K562 (cell line): ENCODE measurements around the gene FOXS1. TPM values are rescaled to one million over a fixed set of nuclear protein-coding genes. Genes with fewer than 3 reads are reported as not detected.

Experiments used
- ATAC-seq: fragments of 200-7000 bp; cut with Tn5 transposase; 3 replicates; pipeline ENCODE4 v1.9.1; 2020; ENCODE audit warnings: moderate library complexity
- BruUV-seq: library from RNA; stranded (reverse); fragments of 400-500 nt; replicated peaks from 2 replicates; lab custom pipeline; 2021; lab: Mats Ljungman, UMichigan
- CTCF ChIA-PET: fragments of 300-600 bp; formaldehyde crosslinking; extraction: SDS; loops from one replicate; lab custom pipeline; 2021; ENCODE audit warnings: low intra/inter-chr PET ratio; lab: Yijun Ruan, JAX
- POLR2A ChIA-PET: fragments of 300-600, 350-650 bp; sonication (Branson Sonifier 250); formaldehyde crosslinking; extraction: SDS; loops from one replicate; lab custom pipeline; 2021; ENCODE audit warnings: antibody characterized with exemption, inconsistent platforms; lab: Yijun Ruan, JAX
- DNase-seq, 4 experiments: peaks; one replicate each; pipeline versions ENCODE4 v3.0.0 to v3.0.0-alpha.2; 2011 to 2018; ENCODE audit warnings: low spot score in 3 of 4, mixed read lengths in 3 of 4; ENCODE audit errors: extremely low read depth in 1 of 4
- FAIRE-seq: peaks from 2 replicates; lab custom pipeline; 2011; peaks lifted over from hg19 to GRCh38; lab: Jason Lieb, UNC
- H2AFZ ChIP-seq: 2 replicates; pipeline ENCODE4 v1.6.0; 2011; ENCODE audit warnings: low read depth, low read length, control low read depth, inconsistent platforms
- H3K27ac ChIP-seq: fragments of 200-600 bp; 3 replicates; pipeline ENCODE4 v1.8.0; 2011; ENCODE audit warnings: low read depth, mild to moderate bottlenecking, control low read depth, inconsistent platforms, low read length, moderate library complexity, mixed read lengths; ENCODE audit errors: extremely low read depth
- H3K27me3 ChIP-seq, 2 experiments: fragments of 300-600 bp in 1 of 2; 2 replicates in 1 of 2; 3 replicates in 1 of 2; pipeline versions ENCODE4 v1.6.0 to v1.8.0; 2011; ENCODE audit warnings: inconsistent platforms in 2 of 2, low read length in 2 of 2, mild to moderate bottlenecking in 1 of 2, mixed read lengths in 1 of 2, moderate library complexity in 1 of 2; ENCODE audit not compliant: control insufficient read depth in 2 of 2, insufficient read depth in 2 of 2
- H3K36me3 ChIP-seq: fragments of 300-600 bp; 3 replicates; pipeline ENCODE4 v1.8.0; 2011; ENCODE audit warnings: mild to moderate bottlenecking, low read length, inconsistent platforms; ENCODE audit not compliant: control insufficient read depth, insufficient read depth
- H3K4me1 ChIP-seq, 2 experiments: fragments of 200-600 bp in 1 of 2; replicated peaks in 1 of 2; 2 replicates in 1 of 2; 3 replicates in 1 of 2; pipeline versions ENCODE4 v1.5.1 to v1.8.0; 2011; ENCODE audit warnings: inconsistent platforms in 2 of 2, low read length in 2 of 2, mild to moderate bottlenecking in 1 of 2, mixed read lengths in 1 of 2, moderate library complexity in 1 of 2; ENCODE audit not compliant: control insufficient read depth in 2 of 2, insufficient read depth in 2 of 2
- H3K4me2 ChIP-seq: 2 replicates; pipeline ENCODE4 v1.6.1; 2011; ENCODE audit warnings: low read length, control low read depth, inconsistent platforms, mixed read lengths; ENCODE audit not compliant: insufficient read depth
- H3K4me3 ChIP-seq: fragments of 200-600 bp; sonication (generic), shearing (Covaris generic); 2 replicates; pipeline ENCODE4 v1.5.1; 2016; ENCODE audit warnings: control low read depth, inconsistent platforms
- H3K79me2 ChIP-seq: fragments of 200-600 bp; 3 replicates; pipeline ENCODE4 v1.8.0; 2011; ENCODE audit warnings: low read length, inconsistent platforms; ENCODE audit not compliant: control insufficient read depth, insufficient read depth
- H3K9ac ChIP-seq, 2 experiments: 2 replicates each; pipeline versions ENCODE4 v1.6.0 to v1.6.1; 2011; ENCODE audit warnings: low read depth in 2 of 2, low read length in 2 of 2, control low read depth in 1 of 2, inconsistent platforms in 1 of 2, mild to moderate bottlenecking in 1 of 2, mixed read lengths in 1 of 2; ENCODE audit not compliant: insufficient read depth in 1 of 2
- H3K9me1 ChIP-seq: one replicate; pipeline ENCODE4 v1.6.0; 2011; ENCODE audit warnings: inconsistent platforms, mild to moderate bottlenecking, low read length, moderate library complexity; ENCODE audit not compliant: control insufficient read depth, insufficient read depth
- H3K9me3 ChIP-seq: replicated peaks from 2 replicates; pipeline ENCODE4 v1.5.1; 2011; ENCODE audit warnings: low read depth, low read length, inconsistent platforms; ENCODE audit not compliant: control insufficient read depth, insufficient read depth
- H4K20me1 ChIP-seq: replicated peaks from 2 replicates; pipeline ENCODE4 v1.6.1; 2011; ENCODE audit warnings: low read length, inconsistent platforms, mixed read lengths; ENCODE audit not compliant: control insufficient read depth, insufficient read depth
- ELF1 ChIP-seq: fragments of 200-800 bp; sonication (Bioruptor generic); IDR thresholded peaks from 2 replicates; pipeline ENCODE4 v1.6.1; 2016; ENCODE audit warnings: missing genetic modification characterization, missing compliant biosample characterization
- MAX ChIP-seq: sonication (generic); formaldehyde crosslinking; IDR thresholded peaks from 2 replicates; pipeline ENCODE4 v1.9.0; 2022; ENCODE audit warnings: mild to moderate bottlenecking, missing genetic modification reagents
- TBP ChIP-seq: optimal IDR thresholded peaks from 2 replicates; pipeline ENCODE3; 2011; ENCODE audit warnings: low read depth, low read length, improper control_type of control experiment
- ZNF217 ChIP-seq: sonication (generic); formaldehyde crosslinking; IDR thresholded peaks from 2 replicates; pipeline ENCODE4 v1.8.0; 2022; ENCODE audit warnings: mild to moderate bottlenecking, missing genetic modification reagents
- ZNF263 ChIP-seq: sonication (generic); formaldehyde crosslinking; IDR thresholded peaks from 2 replicates; pipeline ENCODE4 v1.8.0; 2022; ENCODE audit warnings: mild to moderate bottlenecking, missing genetic modification reagents, borderline replicate concordance
- ZNF589 ChIP-seq: fragments of 200-800 bp; sonication (Bioruptor generic); IDR thresholded peaks from 2 replicates; pipeline ENCODE4 v1.6.1; 2016; ENCODE audit warnings: low read depth, missing genetic modification characterization, missing compliant biosample characterization
- WGBS: fragments of 100-300 bp; shearing (Covaris generic); methylation state at CpG from one replicate; pipeline ENCODE4 v1.1.6; 2016; ENCODE audit warnings: low coverage, mixed read lengths; ENCODE audit not compliant: insufficient coverage; ENCODE audit errors: missing lambda C conversion rate; 5-methylcytosine and 5-hydroxymethylcytosine counted together
- in situ Hi-C: fragments of 300-500 bp; cut with MboI; formaldehyde crosslinking; loops from 4 replicates; pipeline ENCODE4 v1.15.0; 2018; ENCODE audit warnings: inconsistent platforms, mixed read lengths
- intact Hi-C: fragments of 100-400 bp; cut with micrococcal nuclease; formaldehyde crosslinking; loops from 2 replicates; pipeline ENCODE4 v1.14.2; 2022
- polyA plus RNA-seq, 8 experiments: library from polyadenylated mRNA; depleted of rRNA in 4 of 8; stranded (reverse) in 5 of 8; unstranded in 3 of 8; fragments of >200 nt; fragmentation: Nextera tagmentation in 2 of 8; fragmentation: Illumina TruSeq in 1 of 8; extraction: Ambion mirVana in 2 of 8; extraction: Trizol in 1 of 8; gene quantifications; 2 replicates each; pipeline versions ENCODE4 v1.2.1 to v1.2.3, GENCODE V29; 2011 to 2014; ENCODE audit warnings: inconsistent platforms in 1 of 8, missing spikeins in 1 of 8
- total RNA-seq, 7 experiments: library from RNA; depleted of rRNA in 6 of 7; stranded (reverse); fragments of >200 nt in 6 of 7; fragmentation: Illumina TruSeq in 2 of 7; extraction: Trizol in 2 of 7; gene quantifications; 2 replicates each; pipeline versions ENCODE4 v1.2.1 to v1.2.3, GENCODE V29; 2011 to 2021; ENCODE audit warnings: low replicate concordance in 1 of 7
- TF ChIP-seq, protein P1 (sequence below): fragments of 450-650 bp; IDR thresholded peaks from 2 replicates; pipeline ENCODE4 v1.6.1; 2016; ENCODE audit warnings: mild to moderate bottlenecking, moderate library complexity

FOXS1 gene
- total and polyA plus RNA-seq, 9 of the 15 experiments (the other 6 are each of a cell fraction or from before 2014, with no cell fraction given), result not detected

DNA sequence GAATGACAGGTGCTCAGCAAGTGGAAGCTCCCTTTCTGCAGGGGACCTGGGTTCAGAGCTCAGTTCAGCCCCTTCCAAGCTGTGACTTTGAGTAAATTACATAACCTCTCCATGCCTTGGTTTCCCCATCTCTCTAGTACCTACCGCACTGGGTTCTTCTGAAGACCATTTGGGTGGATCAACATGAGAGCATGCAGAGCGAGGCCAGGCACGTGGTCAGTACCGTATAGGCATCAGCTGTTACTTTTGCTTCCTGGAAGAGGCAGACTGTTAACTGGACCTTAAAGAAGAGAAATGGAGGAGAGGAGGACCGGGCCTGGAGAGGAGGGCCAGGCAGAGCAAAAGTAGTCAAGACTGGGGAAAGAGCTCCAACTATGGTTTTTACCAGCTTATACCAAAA, 27.9 kb downstream of the FOXS1 start:
- DNase-seq (no peak), FAIRE-seq (no peak), ATAC-seq (no peak)
- WGBS, result 30% methylated on average over 5 of the region's 5 CpGs
- intact Hi-C loops (no loop called here), in situ Hi-C loops (no loop called here)
- peaks cover 5% of the 10 kb centered on the region in 2 experiments for H3K4me1 ChIP-seq
- H3K9me3 ChIP-seq, result no peaks in the 10 kb centered on the region
- POLR2A ChIA-PET, result interaction anchor here (0.6 to 2.1 kb wide), 4 partner anchors 9 to 234 kb away, joined by 3 to 9 read pairs (median 4); no protein-coding TSS in a partner anchor
- no peak overlapping the region for H3K4me2 ChIP-seq
- TF ChIP-seq MAX (0 out of 2 replicates have a peak, but pooled peaks have one; percentile 23), TBP (no peak), ZNF263 (CRISPR knock-in tag) (no peak), ZNF217 (CRISPR knock-in tag) (no peak), ELF1 (tag) (no peak), ZNF589 (no peak)
- TF ChIP-seq, protein P1, sequence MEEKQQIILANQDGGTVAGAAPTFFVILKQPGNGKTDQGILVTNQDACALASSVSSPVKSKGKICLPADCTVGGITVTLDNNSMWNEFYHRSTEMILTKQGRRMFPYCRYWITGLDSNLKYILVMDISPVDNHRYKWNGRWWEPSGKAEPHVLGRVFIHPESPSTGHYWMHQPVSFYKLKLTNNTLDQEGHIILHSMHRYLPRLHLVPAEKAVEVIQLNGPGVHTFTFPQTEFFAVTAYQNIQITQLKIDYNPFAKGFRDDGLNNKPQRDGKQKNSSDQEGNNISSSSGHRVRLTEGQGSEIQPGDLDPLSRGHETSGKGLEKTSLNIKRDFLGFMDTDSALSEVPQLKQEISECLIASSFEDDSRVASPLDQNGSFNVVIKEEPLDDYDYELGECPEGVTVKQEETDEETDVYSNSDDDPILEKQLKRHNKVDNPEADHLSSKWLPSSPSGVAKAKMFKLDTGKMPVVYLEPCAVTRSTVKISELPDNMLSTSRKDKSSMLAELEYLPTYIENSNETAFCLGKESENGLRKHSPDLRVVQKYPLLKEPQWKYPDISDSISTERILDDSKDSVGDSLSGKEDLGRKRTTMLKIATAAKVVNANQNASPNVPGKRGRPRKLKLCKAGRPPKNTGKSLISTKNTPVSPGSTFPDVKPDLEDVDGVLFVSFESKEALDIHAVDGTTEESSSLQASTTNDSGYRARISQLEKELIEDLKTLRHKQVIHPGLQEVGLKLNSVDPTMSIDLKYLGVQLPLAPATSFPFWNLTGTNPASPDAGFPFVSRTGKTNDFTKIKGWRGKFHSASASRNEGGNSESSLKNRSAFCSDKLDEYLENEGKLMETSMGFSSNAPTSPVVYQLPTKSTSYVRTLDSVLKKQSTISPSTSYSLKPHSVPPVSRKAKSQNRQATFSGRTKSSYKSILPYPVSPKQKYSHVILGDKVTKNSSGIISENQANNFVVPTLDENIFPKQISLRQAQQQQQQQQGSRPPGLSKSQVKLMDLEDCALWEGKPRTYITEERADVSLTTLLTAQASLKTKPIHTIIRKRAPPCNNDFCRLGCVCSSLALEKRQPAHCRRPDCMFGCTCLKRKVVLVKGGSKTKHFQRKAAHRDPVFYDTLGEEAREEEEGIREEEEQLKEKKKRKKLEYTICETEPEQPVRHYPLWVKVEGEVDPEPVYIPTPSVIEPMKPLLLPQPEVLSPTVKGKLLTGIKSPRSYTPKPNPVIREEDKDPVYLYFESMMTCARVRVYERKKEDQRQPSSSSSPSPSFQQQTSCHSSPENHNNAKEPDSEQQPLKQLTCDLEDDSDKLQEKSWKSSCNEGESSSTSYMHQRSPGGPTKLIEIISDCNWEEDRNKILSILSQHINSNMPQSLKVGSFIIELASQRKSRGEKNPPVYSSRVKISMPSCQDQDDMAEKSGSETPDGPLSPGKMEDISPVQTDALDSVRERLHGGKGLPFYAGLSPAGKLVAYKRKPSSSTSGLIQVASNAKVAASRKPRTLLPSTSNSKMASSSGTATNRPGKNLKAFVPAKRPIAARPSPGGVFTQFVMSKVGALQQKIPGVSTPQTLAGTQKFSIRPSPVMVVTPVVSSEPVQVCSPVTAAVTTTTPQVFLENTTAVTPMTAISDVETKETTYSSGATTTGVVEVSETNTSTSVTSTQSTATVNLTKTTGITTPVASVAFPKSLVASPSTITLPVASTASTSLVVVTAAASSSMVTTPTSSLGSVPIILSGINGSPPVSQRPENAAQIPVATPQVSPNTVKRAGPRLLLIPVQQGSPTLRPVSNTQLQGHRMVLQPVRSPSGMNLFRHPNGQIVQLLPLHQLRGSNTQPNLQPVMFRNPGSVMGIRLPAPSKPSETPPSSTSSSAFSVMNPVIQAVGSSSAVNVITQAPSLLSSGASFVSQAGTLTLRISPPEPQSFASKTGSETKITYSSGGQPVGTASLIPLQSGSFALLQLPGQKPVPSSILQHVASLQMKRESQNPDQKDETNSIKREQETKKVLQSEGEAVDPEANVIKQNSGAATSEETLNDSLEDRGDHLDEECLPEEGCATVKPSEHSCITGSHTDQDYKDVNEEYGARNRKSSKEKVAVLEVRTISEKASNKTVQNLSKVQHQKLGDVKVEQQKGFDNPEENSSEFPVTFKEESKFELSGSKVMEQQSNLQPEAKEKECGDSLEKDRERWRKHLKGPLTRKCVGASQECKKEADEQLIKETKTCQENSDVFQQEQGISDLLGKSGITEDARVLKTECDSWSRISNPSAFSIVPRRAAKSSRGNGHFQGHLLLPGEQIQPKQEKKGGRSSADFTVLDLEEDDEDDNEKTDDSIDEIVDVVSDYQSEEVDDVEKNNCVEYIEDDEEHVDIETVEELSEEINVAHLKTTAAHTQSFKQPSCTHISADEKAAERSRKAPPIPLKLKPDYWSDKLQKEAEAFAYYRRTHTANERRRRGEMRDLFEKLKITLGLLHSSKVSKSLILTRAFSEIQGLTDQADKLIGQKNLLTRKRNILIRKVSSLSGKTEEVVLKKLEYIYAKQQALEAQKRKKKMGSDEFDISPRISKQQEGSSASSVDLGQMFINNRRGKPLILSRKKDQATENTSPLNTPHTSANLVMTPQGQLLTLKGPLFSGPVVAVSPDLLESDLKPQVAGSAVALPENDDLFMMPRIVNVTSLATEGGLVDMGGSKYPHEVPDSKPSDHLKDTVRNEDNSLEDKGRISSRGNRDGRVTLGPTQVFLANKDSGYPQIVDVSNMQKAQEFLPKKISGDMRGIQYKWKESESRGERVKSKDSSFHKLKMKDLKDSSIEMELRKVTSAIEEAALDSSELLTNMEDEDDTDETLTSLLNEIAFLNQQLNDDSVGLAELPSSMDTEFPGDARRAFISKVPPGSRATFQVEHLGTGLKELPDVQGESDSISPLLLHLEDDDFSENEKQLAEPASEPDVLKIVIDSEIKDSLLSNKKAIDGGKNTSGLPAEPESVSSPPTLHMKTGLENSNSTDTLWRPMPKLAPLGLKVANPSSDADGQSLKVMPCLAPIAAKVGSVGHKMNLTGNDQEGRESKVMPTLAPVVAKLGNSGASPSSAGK, result peak; percentile 60; the same call in 1 of the 2 replicates
- H4K20me1 ChIP-seq, result peaks cover 5% of the 10 kb centered on the region
- no peaks in the 10 kb centered on the region for H3K27me3 ChIP-seq
- no peaks in the 10 kb centered on the region for H3K36me3 ChIP-seq
- H3K9me1 ChIP-seq, result peaks cover under 1% of the 10 kb centered on the region
- H2AFZ ChIP-seq, result no peak overlapping the region
- CTCF ChIA-PET, result interaction anchor here (0.6 kb wide), 1 partner anchor 274 kb away, joined by 3 read pairs; no protein-coding TSS in a partner anchor
- no peak overlapping the region for H3K4me3 ChIP-seq
- H3K27ac ChIP-seq, result no peak overlapping the region
- no TSS peak for BruUV-seq
- no peak overlapping the region for H3K9ac ChIP-seq
- H3K79me2 ChIP-seq, result no peaks in the 10 kb centered on the region
